Measurements from ENCODE around the gene DDAH2. TPM values are rescaled to one million over a fixed set of nuclear protein-coding genes. Genes with fewer than 3 reads are reported as not detected.
A peak's percentile ranks its signal among the peaks of the same experiment; 100 is the strongest.

Gene DDAH2
- total and polyA plus RNA-seq, 5 donors from 2014 or later: 13.6 to 19.8 (median 16.7) TPM

DNA sequence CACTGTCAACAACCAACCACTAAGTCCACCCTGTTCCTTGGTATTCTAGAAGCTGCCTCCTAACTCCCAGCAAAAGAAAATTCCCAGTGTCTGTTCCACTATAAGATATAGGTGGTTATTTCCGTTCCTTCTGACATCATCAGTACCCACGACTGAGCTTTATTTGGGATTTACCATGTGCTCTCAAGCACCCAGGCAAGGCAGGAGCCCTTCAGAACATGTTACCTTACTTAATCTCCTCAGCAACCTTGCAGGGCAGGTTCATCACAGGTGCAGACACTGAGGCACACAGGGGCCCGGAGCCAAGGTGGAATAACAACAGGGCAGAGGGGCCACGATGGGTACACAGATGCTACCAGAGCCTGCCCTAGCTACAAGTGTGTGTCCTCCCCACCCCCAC lies 36.7 kb downstream of the DDAH2 start:
- Histone ChIP-seq H3K4me1 (ENCODE audit: control insufficient read depth, insufficient read depth, low read length, poor library complexity, severe bottlenecking) (no peaks in the 10 kb centered on the region), H3K27ac (ENCODE audit: insufficient read depth, low read length, poor library complexity, severe bottlenecking) (no peak overlapping the region), H3K27me3 (ENCODE audit: control insufficient read depth, insufficient read depth, low read length) (no peaks in the 10 kb centered on the region), H3K4me3 (ENCODE audit: low read depth, low read length) (no peak overlapping the region), H3K9me3 (ENCODE audit: control insufficient read depth in 2 of 2, low read length in 2 of 2) (no peaks in the 10 kb centered on the region), H3K36me3 (ENCODE audit: control insufficient read depth, insufficient read depth, low read length) (peaks cover 73% of the 10 kb centered on the region)
- Mint-ChIP-seq H3K9me3 (no peaks in the 10 kb centered on the region), H3K27me3 (no peaks in the 10 kb centered on the region), H3K4me3 (peak overlapping the region in 1 of 4 donors; percentile 16), H3K36me3 (peaks cover 39% of the 10 kb centered on the region), H3K4me1 (peaks cover 0 to 8% (median 2%) of the 10 kb centered on the region in 4 donors), H3K27ac (no peak overlapping the region)
- ATAC-seq (ENCODE audit: low read depth in 2 of 2): no peak
- DNase-seq: no peak

DNA sequence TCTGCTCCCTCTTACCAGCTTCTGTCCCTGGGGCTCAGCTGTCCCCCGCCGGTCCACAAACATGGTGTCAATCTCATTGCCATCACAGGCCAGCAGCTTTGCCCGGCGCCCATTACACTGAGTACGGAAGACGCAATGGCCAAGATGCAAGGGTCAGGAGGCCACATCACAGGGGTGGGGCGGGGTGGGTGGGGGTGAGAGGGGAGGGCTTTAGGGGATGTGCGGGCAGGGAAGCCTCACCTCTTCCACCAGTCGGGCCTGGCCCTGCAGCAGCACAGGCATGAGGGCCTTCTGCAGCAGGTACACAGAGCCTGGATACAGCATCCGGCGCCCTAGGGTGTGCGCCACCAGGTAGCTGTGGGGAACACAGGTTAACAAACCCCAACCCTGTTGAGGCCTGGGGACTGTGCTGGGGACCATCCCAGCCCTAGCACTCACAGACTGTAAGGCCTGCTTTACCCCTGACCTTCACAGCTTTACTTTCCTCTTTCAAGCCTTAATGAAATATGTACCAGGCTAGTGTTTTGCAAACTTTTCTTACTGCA lies 37.5 kb downstream of the DDAH2 start:
- peaks cover 77% of the 10 kb centered on the region for H3K36me3 ChIP-seq (ENCODE audit: control insufficient read depth, insufficient read depth, low read length)
- no peak overlapping the region for H3K27ac ChIP-seq (ENCODE audit: insufficient read depth, low read length, poor library complexity, severe bottlenecking)
- no peaks in the 10 kb centered on the region for H3K4me1 ChIP-seq (ENCODE audit: control insufficient read depth, insufficient read depth, low read length, poor library complexity, severe bottlenecking)
- Mint-ChIP-seq H3K36me3 (peaks cover 33% of the 10 kb centered on the region), H3K4me1 (peaks cover 0 to 3% (median 0%) of the 10 kb centered on the region in 4 donors), H3K27ac (no peak overlapping the region), H3K27me3 (no peaks in the 10 kb centered on the region), H3K9me3 (no peaks in the 10 kb centered on the region), H3K4me3 (no peak overlapping the region)
- no peak overlapping the region for H3K4me3 ChIP-seq (ENCODE audit: low read depth, low read length)
- no peaks in the 10 kb centered on the region for H3K9me3 ChIP-seq (ENCODE audit: control insufficient read depth in 2 of 2, low read length in 2 of 2)
- ATAC-seq (ENCODE audit: low read depth in 2 of 2) (no peak), DNase-seq (no peak)
- H3K27me3 ChIP-seq (ENCODE audit: control insufficient read depth, insufficient read depth, low read length): no peaks in the 10 kb centered on the region

GRCh38 chr6:31691078-31691463 lies 38.0 kb downstream of the DDAH2 start:
- no peaks in the 10 kb centered on the region for H3K9me3 ChIP-seq (ENCODE audit: control insufficient read depth in 2 of 2, low read length in 2 of 2)
- H3K27me3 ChIP-seq (ENCODE audit: control insufficient read depth, insufficient read depth, low read length): no peaks in the 10 kb centered on the region
- Mint-ChIP-seq H3K9me3 (no peaks in the 10 kb centered on the region), H3K4me3 (no peak overlapping the region), H3K36me3 (peaks cover 37% of the 10 kb centered on the region), H3K4me1 (peaks cover 0 to 3% (median 0%) of the 10 kb centered on the region in 4 donors), H3K27me3 (no peaks in the 10 kb centered on the region), H3K27ac (peak overlapping the region in 1 of 3 donors; percentile 22)
- no peak overlapping the region for H3K4me3 ChIP-seq (ENCODE audit: low read depth, low read length)
- DNase-seq (no peak), ATAC-seq (ENCODE audit: low read depth in 2 of 2) (no peak)
- H3K27ac ChIP-seq (ENCODE audit: insufficient read depth, low read length, poor library complexity, severe bottlenecking): no peak overlapping the region
- no peaks in the 10 kb centered on the region for H3K4me1 ChIP-seq (ENCODE audit: control insufficient read depth, insufficient read depth, low read length, poor library complexity, severe bottlenecking)
- peaks cover 78% of the 10 kb centered on the region for H3K36me3 ChIP-seq (ENCODE audit: control insufficient read depth, insufficient read depth, low read length)

- H3K27ac Mint-ChIP-seq: peak overlapping the region in 2 of 3 donors; percentile 22 to 31
- Histone ChIP-seq H3K27ac (ENCODE audit: insufficient read depth, low read length, poor library complexity, severe bottlenecking) (no peak overlapping the region), H3K4me1 (ENCODE audit: control insufficient read depth, insufficient read depth, low read length, poor library complexity, severe bottlenecking) (no peaks in the 10 kb centered on the region), H3K27me3 (ENCODE audit: control insufficient read depth, insufficient read depth, low read length) (no peaks in the 10 kb centered on the region), H3K9me3 (ENCODE audit: control insufficient read depth in 2 of 2, low read length in 2 of 2) (no peaks in the 10 kb centered on the region), H3K4me3 (ENCODE audit: low read depth, low read length) (no peak overlapping the region), H3K36me3 (ENCODE audit: control insufficient read depth, insufficient read depth, low read length) (peaks cover 82% of the 10 kb centered on the region)
- DNase-seq (no peak), ATAC-seq (ENCODE audit: low read depth in 2 of 2) (no peak)
- no peaks in the 10 kb centered on the region for H3K9me3 Mint-ChIP-seq
- no peaks in the 10 kb centered on the region for H3K27me3 Mint-ChIP-seq
- H3K36me3 Mint-ChIP-seq: peaks cover 37% of the 10 kb centered on the region
- H3K4me1 Mint-ChIP-seq: peaks cover 0 to 3% (median 0%) of the 10 kb centered on the region in 4 donors
- peak overlapping the region in 1 of 4 donors; percentile 68 for H3K4me3 Mint-ChIP-seq
Measured at GRCh38 chr6:31690231-31691077, 38.6 kb downstream of the DDAH2 start.

GRCh38 chr6:31689249-31690110 lies 39.6 kb downstream of the DDAH2 start:
- H3K36me3 Mint-ChIP-seq: peaks cover 32% of the 10 kb centered on the region
- DNase-seq (no peak), ATAC-seq (ENCODE audit: low read depth in 2 of 2) (no peak)
- no peaks in the 10 kb centered on the region for H3K27me3 ChIP-seq (ENCODE audit: control insufficient read depth, insufficient read depth, low read length)
- H3K4me3 Mint-ChIP-seq: no peak overlapping the region
- peaks cover 0 to 3% (median 0%) of the 10 kb centered on the region in 4 donors for H3K4me1 Mint-ChIP-seq
- H3K27me3 Mint-ChIP-seq: no peaks in the 10 kb centered on the region
- H3K9me3 Mint-ChIP-seq: no peaks in the 10 kb centered on the region
- H3K36me3 ChIP-seq (ENCODE audit: control insufficient read depth, insufficient read depth, low read length): peaks cover 76% of the 10 kb centered on the region
- no peak overlapping the region for H3K4me3 ChIP-seq (ENCODE audit: low read depth, low read length)
- H3K27ac Mint-ChIP-seq: peak overlapping the region in 1 of 3 donors; percentile 59
- H3K4me1 ChIP-seq (ENCODE audit: control insufficient read depth, insufficient read depth, low read length, poor library complexity, severe bottlenecking): no peaks in the 10 kb centered on the region
- H3K9me3 ChIP-seq (ENCODE audit: control insufficient read depth in 2 of 2, low read length in 2 of 2): no peaks in the 10 kb centered on the region
- H3K27ac ChIP-seq (ENCODE audit: insufficient read depth, low read length, poor library complexity, severe bottlenecking): no peak overlapping the region

GRCh38 chr6:31687860-31688693 lies 41.0 kb downstream of the DDAH2 start:
- Mint-ChIP-seq H3K27ac (peak overlapping the region in 1 of 3 donors; percentile 85), H3K4me3 (no peak overlapping the region), H3K27me3 (no peaks in the 10 kb centered on the region), H3K36me3 (peaks cover 28% of the 10 kb centered on the region), H3K9me3 (no peaks in the 10 kb centered on the region), H3K4me1 (peaks cover 0 to 3% (median 0%) of the 10 kb centered on the region in 4 donors)
- Histone ChIP-seq H3K36me3 (ENCODE audit: control insufficient read depth, insufficient read depth, low read length) (peaks cover 68% of the 10 kb centered on the region), H3K4me1 (ENCODE audit: control insufficient read depth, insufficient read depth, low read length, poor library complexity, severe bottlenecking) (no peaks in the 10 kb centered on the region), H3K27ac (ENCODE audit: insufficient read depth, low read length, poor library complexity, severe bottlenecking) (no peak overlapping the region), H3K27me3 (ENCODE audit: control insufficient read depth, insufficient read depth, low read length) (no peaks in the 10 kb centered on the region), H3K9me3 (ENCODE audit: control insufficient read depth in 2 of 2, low read length in 2 of 2) (no peaks in the 10 kb centered on the region), H3K4me3 (ENCODE audit: low read depth, low read length) (no peak overlapping the region)
- ATAC-seq (ENCODE audit: low read depth in 2 of 2) (no peak), DNase-seq (no peak)

GRCh38 chr6:31687321-31687720 lies 41.8 kb downstream of the DDAH2 start:
- Mint-ChIP-seq H3K9me3 (no peaks in the 10 kb centered on the region), H3K36me3 (peaks cover 26% of the 10 kb centered on the region)
- peaks cover 61% of the 10 kb centered on the region for H3K36me3 ChIP-seq (ENCODE audit: control insufficient read depth, insufficient read depth, low read length)

More at GRCh38 chr6:31687321-31687720, 41.8 kb downstream of the DDAH2 start:
- Histone ChIP-seq H3K9me3 (ENCODE audit: control insufficient read depth in 2 of 2, low read length in 2 of 2) (no peaks in the 10 kb centered on the region), H3K4me3 (ENCODE audit: low read depth, low read length) (no peak overlapping the region), H3K27me3 (ENCODE audit: control insufficient read depth, insufficient read depth, low read length) (no peaks in the 10 kb centered on the region), H3K4me1 (ENCODE audit: control insufficient read depth, insufficient read depth, low read length, poor library complexity, severe bottlenecking) (no peaks in the 10 kb centered on the region), H3K27ac (ENCODE audit: insufficient read depth, low read length, poor library complexity, severe bottlenecking) (no peak overlapping the region)
- DNase-seq (no peak), ATAC-seq (ENCODE audit: low read depth in 2 of 2) (no peak)
- H3K27ac Mint-ChIP-seq: no peak overlapping the region
- H3K27me3 Mint-ChIP-seq: no peaks in the 10 kb centered on the region
- peaks cover 0 to 3% (median 0%) of the 10 kb centered on the region in 4 donors for H3K4me1 Mint-ChIP-seq
- H3K4me3 Mint-ChIP-seq: no peak overlapping the region

Data from CD4-positive, CD25-positive, alpha-beta regulatory T cell (primary cell).